ENCODE results near the gene TBC1D22A.
"Not testable (repeated sequence)": the region's sequence is repeated elsewhere in the genome, so short reads cannot be mapped to it uniquely, and the experiment has no call there.

Gene TBC1D22A

GRCh38 chr22:47167056-47167455, 404.6 kb downstream of the TBC1D22A start:
- peaks cover 13% of the 10 kb centered on the region for H3K36me3 Mint-ChIP-seq (ENCODE audit: low read depth)
- H3K4me3 Mint-ChIP-seq: no peak overlapping the region
- H3K27me3 Mint-ChIP-seq (ENCODE audit: low read depth): peaks cover 3% of the 10 kb centered on the region
- H3K27ac Mint-ChIP-seq: no peak overlapping the region
- TF ChIP-seq CTCF (IDR thresholded peaks at IDR 0.05; ENCODE audit: unreplicated experiment in 3 of 3): no peak
- no peaks in the 10 kb centered on the region for H3K9me3 Mint-ChIP-seq
- H3K4me1 Mint-ChIP-seq: peaks cover 4% of the 10 kb centered on the region

- peaks cover 13% of the 10 kb centered on the region for H3K36me3 Mint-ChIP-seq (ENCODE audit: low read depth)
- not testable (repeated sequence) for H3K4me3 Mint-ChIP-seq; H3K9me3 Mint-ChIP-seq; H3K27ac Mint-ChIP-seq; H3K27me3 Mint-ChIP-seq (ENCODE audit: low read depth); H3K4me1 Mint-ChIP-seq
Measured at GRCh38 chr22:47167921-47168320, 405.5 kb downstream of the TBC1D22A start.

- Mint-ChIP-seq H3K4me1 (no peaks in the 10 kb centered on the region), H3K27me3 (ENCODE audit: low read depth) (peaks cover 3% of the 10 kb centered on the region), H3K4me3 (no peak overlapping the region), H3K9me3 (no peaks in the 10 kb centered on the region), H3K27ac (no peak overlapping the region), H3K36me3 (ENCODE audit: low read depth) (peaks cover 13% of the 10 kb centered on the region)
- no peak for TF ChIP-seq CTCF (IDR thresholded peaks at IDR 0.05; ENCODE audit: unreplicated experiment in 3 of 3)
Measured at GRCh38 chr22:47168441-47168840, 406.0 kb downstream of the TBC1D22A start.

GRCh38 chr22:47168900-47169800, 406.7 kb downstream of the TBC1D22A start:
- Mint-ChIP-seq H3K4me1 (no peaks in the 10 kb centered on the region), H3K4me3 (no peak overlapping the region), H3K27ac (no peak overlapping the region), H3K9me3 (no peaks in the 10 kb centered on the region), H3K36me3 (ENCODE audit: low read depth) (peaks cover 13% of the 10 kb centered on the region), H3K27me3 (ENCODE audit: low read depth) (peaks cover 3% of the 10 kb centered on the region)
- TF ChIP-seq CTCF (IDR thresholded peaks at IDR 0.05; ENCODE audit: unreplicated experiment in 3 of 3): no peak

- peaks cover 3% of the 10 kb centered on the region for H3K27me3 Mint-ChIP-seq (ENCODE audit: low read depth)
- no peak for TF ChIP-seq CTCF (IDR thresholded peaks at IDR 0.05; ENCODE audit: unreplicated experiment in 3 of 3)
- no peaks in the 10 kb centered on the region for H3K4me1 Mint-ChIP-seq
- no peak overlapping the region for H3K4me3 Mint-ChIP-seq
- H3K36me3 Mint-ChIP-seq (ENCODE audit: low read depth): peaks cover 13% of the 10 kb centered on the region
- H3K27ac Mint-ChIP-seq: no peak overlapping the region
- no peaks in the 10 kb centered on the region for H3K9me3 Mint-ChIP-seq
Measured at GRCh38 chr22:47169801-47170140, 407.3 kb downstream of the TBC1D22A start.

GRCh38 chr22:47170511-47171440, 408.3 kb downstream of the TBC1D22A start:
- H3K9me3 Mint-ChIP-seq; H3K27ac Mint-ChIP-seq; H3K27me3 Mint-ChIP-seq (ENCODE audit: low read depth); H3K4me3 Mint-ChIP-seq; H3K4me1 Mint-ChIP-seq: not testable (repeated sequence)
- peaks cover 20% of the 10 kb centered on the region for H3K36me3 Mint-ChIP-seq (ENCODE audit: low read depth)
